Activated CD8-positive, alpha-beta memory T cell treated with anti-CD3 and anti-CD28 coated beads, Interleukin-2, amount 50 U/mL, for 24 hours (primary cell): ENCODE results near the gene RANBP17.

ENCODE experiments used
- DNase-seq: peaks from one replicate; pipeline ENCODE4 v3.0.0-alpha.2; 2020; ENCODE audit errors: extremely low read depth

Gene RANBP17

GRCh38 chr5:171316258-171317121 is 454.7 kb downstream of the RANBP17 start:
- DNase-seq: no peak

DNA sequence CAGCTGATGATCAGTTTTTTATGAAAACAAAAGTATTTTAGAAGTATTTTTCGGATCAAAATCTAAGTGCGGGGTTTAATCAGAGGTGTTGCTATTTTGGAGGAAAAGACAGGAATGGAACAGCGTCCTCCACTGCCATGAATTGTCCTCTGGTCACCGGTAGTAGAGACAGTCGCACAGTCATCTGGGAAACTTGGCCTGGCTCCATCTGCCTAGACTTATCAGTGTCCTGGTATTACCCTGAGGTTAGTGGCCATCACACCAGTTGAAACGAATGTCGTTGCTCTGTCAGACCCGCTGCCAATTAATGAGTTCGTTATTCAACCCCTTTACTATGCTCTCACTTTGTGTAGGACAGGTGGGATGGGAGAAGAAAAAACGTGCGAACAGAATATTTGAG is 455.4 kb downstream of the RANBP17 start:
- DNase-seq: no peak

GRCh38 chr5:171318026-171318425 is 456.2 kb downstream of the RANBP17 start:
- no peak for DNase-seq

- no peak for DNase-seq
Measured at GRCh38 chr5:171321447-171321846, 459.6 kb downstream of the RANBP17 start.

DNA sequence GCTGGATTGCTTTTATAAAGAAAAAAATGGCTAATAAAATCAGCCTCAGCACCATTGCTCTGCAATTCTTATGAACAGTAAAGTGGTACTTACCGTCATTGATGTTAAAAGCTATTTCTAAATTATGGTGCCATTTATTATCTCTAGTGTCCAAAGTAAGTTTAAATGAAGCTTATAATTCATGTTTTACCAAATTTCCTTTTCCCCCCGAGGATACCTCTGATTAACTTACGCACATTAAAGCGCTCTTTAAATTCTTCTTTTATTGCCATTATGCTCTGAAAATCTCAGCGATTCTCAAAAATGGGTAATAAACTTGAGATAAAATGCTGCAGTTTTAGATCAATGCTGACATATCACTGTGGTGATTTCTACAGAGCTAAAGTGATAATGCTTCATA is 460.7 kb downstream of the RANBP17 start:
- DNase-seq: no peak

DNA sequence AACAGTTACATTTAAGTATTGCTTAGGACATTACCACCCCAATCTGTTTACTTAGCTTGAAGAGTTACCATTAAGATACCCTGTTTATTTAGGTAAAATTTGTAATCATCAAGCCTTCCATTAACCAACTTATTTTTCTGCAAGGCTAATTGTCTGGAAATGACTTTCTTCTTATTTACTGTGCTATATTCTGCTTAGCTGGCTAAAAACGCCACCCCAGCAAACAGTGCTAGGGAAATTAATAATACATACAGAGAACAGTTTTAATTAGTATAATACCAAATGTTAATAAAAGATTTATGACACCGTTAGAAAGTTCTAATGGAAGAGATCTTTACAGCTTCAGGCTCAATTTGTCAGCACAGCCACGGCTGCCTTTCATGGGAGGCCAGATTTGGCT is 461.2 kb downstream of the RANBP17 start:
- no peak for DNase-seq

DNA sequence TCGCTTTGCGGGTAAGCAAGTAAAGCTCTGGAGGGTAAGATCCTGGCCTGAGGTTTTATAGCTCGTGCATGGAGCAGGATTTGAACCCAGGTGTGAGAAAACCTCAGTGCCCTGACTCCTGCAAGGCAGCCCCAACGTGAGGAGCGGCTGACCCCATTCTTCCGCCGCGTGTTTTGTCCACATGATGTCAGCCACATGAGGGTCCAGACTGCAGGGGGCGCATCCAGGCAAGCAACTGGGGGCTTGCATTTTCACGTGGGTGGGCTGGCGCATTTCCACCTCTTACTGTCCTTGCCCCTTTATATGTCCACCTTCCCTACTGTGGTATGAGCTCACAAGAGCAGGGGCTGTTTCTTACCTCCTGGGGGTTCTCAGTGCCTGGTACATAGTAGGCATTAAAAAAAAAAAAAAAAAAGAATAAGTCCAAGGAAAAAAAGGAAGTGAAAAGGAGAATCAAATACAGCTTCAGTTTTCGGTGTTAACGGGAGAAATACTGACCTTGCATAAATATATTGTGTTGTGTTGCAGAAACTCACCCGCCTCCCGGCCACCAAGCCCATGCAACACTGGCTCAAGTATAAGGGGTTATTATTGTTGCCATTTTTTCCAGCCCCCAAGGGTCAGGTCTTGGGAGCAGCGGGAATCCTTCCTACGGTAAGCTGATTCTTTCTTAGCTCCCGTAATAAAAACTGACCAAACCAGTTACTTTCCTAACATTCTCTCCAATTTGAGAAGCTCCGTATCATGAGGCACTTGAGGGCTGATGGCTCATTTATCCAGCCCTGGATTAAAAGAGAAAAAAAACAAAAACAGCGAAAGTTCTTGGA is 462.2 kb downstream of the RANBP17 start:
- no peak for DNase-seq

- DNase-seq: no peak
Measured at GRCh38 chr5:171330021-171330420, 468.2 kb downstream of the RANBP17 start.

DNA sequence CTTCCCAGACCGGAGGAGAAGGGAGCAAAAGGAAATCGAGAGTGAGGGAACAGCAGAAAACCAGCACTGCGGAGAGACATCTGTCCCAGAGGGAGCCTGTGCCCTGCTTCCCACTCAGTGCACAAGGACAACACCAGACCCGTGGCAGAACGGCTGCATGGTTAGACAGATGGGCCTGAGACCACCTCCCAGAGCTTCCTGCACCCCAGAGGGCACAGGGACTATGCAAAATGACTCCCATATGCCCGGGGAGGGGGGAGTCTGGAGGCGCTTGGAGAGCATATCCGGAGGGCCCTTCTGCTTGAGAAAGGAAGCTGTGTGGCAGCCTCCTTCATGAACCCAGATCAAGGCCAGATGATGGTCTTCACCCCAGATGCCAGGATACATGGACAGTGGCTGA is 473.8 kb downstream of the RANBP17 start:
- DNase-seq: no peak

GRCh38 chr5:171336521-171337209 is 474.8 kb downstream of the RANBP17 start:
- no peak for DNase-seq

- no peak for DNase-seq
Measured at GRCh38 chr5:171337210-171337569, 475.4 kb downstream of the RANBP17 start.

DNA sequence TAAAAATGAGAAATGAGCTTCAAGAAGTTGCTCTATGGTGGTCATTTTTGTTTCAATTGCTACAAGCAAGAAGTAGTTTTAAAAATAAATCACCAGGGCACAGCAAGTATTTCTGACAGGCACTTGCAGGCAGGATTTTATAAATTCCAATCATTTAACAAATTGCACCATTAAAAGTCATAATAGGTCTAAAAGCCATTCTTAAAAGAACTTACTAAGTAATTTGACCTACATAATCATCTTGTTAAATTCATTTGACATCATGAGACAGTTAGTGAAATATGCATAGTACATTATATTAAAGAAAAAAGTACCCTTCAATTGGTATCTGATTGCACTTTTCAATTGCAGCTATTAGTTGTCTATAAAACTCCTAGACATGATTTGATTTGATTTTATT is 478.2 kb downstream of the RANBP17 start:
- DNase-seq: no peak

- DNase-seq: no peak
Measured at GRCh38 chr5:171340491-171340890, 478.7 kb downstream of the RANBP17 start.

DNA sequence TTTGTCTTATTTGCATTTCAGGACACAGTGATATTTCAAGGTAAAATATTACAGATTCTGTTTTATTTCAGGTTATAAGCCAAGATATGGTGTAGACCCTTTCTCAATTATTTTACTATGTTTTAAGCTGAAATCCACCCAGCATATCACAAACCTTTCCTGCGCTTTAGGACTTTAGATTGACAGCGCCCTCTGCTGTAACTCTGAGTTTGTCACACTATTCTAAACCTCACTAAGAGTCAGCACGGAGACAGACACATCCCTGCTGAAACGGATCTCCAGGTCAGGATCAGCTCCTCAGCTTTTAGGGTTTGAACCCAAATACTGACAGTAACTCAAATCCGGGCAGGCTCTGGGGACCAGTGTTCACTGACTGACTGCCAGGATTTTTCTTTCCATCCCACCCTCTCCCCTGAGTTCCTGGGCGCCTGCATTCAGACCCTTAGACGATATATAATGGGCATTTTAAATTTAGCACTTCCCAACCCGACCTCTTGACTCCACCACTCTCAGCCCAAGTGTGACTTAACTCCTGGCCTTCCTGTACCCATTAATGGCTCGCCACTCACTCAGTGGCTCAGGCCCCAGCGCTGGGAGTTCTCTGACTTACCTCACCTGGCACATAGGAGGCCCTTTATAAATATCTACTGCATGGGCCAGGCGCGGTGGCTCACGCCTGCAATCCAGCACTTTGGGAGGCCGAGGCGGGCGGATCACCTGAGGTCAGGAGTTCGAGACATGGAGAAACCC is 480.7 kb downstream of the RANBP17 start:
- DNase-seq: no peak

- no peak for DNase-seq
Measured at GRCh38 chr5:171344936-171345608, 483.3 kb downstream of the RANBP17 start.
